Stimulated activated CD8-positive, alpha-beta memory T cell treated with anti-CD3 and anti-CD28 coated beads, Interleukin-12 subunit alpha, Interleukin-12 subunit beta, amount 100 ng/mL, for 4 hours (primary cell): ENCODE data around the gene PTPN23.
A peak's percentile ranks its signal among the peaks of the same experiment; 100 is the strongest.
"Not testable (repeated sequence)": the region's sequence is repeated elsewhere in the genome, so short reads cannot be mapped to it uniquely, and the experiment has no call there.

ENCODE experiments used
- DNase-seq: peaks from one replicate; pipeline ENCODE4 v3.0.0-alpha.2; 2020; ENCODE audit warnings: low read depth

The PTPN23 gene

DNA sequence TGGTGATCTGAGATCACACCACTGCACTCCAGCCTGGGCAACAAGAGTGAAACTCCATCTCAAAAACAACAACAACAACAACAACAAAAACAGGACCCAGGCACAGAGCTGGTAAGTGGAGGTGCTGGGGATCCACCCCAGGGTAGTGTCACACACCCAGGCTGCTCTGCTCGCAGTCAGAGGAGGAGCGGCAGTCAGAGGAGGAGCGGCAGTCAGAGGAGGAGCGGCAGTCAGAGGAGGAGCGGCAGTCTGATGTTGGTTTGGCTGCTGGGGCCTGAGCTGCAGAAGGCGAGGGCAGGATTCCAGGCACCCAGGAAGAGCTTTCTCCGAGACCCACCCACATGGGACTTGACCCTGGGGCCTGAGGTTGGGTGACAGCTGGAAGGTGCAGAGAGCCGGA is 10.8 kb upstream of the PTPN23 start:
- not testable (repeated sequence) for DNase-seq

- DNase-seq: no peak
These were observed 9.7 kb upstream of the PTPN23 start for GRCh38 chr3:47370887-47371697.

GRCh38 chr3:47374587-47374986 is 6.2 kb upstream of the PTPN23 start:
- no peak for DNase-seq

DNA sequence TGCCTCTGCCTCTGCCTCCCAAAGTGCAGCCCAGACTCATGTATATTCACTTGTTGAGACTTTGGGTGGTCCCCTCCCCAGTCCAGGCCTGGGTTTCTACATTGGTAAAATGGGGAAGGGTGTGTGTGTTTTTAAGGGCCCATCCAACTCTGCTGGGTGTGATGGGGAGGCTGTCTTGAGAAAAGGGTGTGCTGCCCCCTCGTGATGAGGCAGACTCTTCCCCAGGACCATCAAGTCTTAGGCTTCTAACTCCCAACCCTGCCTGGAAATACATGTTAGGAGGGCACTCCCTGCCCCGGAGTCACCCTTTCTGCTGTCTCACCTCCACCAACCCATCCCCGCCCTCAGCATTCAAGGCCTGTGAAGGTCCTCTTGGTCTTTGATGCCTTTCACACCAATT is 4.4 kb upstream of the PTPN23 start:
- no peak for DNase-seq

DNA sequence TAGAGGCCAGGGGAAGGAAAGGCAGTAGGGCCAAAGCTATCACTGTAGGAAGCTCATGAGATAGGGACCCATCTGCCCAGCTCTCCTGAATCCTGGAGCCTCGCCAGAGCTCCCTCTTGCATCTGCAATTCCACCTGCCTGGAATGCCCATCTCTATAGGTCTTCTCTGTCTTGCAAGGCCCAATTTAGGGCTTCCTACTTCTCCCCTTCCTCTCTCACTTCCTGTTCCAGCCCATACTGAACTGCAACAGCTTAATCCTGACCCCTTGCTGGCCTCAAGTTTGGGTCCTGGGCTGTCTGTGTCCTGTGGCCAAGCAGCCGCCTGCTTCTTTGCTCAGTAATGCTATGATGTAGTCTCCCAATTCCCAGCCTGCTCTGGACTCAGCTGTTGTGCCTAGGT is 3.6 kb upstream of the PTPN23 start:
- DNase-seq: no peak

DNA sequence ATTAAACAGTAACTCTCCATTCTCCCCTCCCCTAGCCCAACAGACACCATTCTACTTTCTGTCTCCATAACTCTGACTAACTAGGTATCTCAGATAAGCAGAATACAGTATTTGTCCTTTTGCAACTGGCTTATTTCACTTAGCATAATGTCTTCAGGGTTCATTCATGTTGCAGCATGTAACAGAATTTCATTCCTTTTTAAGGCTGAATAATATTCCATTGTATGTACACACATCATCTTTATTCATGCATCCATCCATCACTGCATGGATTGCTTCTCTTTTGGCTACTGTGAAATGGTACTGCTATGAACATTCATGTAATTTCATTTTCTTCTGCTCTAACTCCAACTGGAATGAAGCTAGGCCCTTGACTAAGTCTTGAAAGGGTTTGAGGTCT is 2.0 kb upstream of the PTPN23 start:
- no peak for DNase-seq

- no peak for DNase-seq
These were observed 1.4 kb upstream of the PTPN23 start for GRCh38 chr3:47379411-47379899.

- no peak for DNase-seq
These were observed 708 bp upstream of the PTPN23 start for GRCh38 chr3:47380026-47380600.

DNA sequence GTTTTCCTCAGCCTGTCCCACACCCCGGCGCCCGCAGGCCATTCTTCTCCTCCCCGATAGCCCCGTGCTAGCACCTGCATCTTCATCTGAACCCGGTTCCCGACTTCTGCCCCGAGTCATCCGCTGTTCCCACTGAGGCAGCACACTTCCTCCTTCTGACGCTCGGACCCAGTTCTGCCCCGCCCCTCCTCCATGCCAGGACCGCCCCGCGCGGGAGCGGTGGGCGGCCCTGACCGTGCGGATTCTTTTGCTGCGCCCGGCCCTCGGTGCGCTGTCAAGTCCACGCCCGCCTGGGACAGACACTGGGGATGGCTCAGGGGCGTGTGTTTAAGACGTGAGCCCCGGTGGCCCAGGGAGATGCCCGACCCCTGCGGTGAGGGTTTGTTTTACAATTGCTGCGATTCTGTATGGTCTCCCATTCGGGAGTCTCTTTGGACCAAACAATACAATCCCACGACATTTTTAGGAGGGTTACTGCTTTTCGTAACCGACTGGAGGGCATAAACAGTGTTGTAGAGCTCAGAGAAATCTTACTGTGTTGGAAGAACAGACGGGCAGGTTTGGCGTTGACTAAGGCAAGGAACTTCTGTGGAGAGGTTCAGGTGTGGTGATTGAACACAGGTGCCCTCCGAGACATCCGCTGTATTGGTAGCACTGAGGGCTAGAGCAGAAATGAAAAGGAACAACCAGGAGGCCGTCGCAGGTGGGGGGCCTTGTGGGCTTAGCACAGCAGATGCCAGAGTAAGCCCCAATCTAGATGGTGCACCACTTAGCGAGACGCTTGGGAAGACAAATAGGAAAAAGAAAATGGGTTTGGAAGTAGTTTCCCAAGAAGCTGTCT is 716 bp downstream of the PTPN23 start:
- DNase-seq: peak; percentile 62

GRCh38 chr3:47384425-47384824 is 3.6 kb downstream of the PTPN23 start:
- no peak for DNase-seq

DNA sequence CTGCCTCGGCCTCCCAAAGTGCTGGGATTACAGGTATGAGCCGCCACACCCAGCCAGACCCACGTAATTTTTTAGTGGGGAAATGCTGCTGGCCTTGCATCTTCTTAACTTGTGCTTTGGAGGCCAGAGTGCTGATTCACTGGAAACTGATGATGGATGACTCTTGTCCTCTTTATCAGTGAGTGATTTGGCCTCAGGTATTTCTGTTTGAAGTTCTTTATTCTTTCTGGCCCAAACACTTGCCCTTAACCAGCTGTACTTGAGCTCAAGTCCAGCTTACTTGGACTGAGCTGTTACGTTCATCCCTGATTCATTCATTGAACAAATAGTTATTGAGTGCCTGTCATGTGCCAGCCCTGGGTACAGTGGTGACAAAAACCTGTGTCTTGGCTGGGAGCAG is 4.2 kb downstream of the PTPN23 start:
- DNase-seq: no peak

DNA sequence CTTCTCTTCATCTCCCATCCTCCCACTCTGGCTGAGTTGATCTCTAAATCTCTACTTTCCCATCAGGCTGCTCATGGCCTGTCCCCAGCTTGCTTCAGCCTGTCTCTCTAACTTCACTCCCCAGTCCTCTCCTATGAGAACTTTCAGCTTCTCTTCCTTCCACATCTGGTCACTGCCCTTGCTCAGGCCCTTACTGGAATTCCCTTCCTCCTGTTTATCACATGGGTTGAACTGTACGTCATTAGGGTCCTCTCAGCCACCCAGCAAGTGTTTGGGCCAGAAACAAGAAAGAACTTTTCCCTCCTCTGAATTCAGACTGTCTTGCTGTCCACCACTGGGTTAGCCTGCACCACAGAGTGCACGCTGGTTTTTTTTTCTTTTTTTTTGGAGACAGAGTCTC is 5.0 kb downstream of the PTPN23 start:
- no peak for DNase-seq

- DNase-seq: no peak
These were observed 12.1 kb downstream of the PTPN23 start for GRCh38 chr3:47392933-47393332.

- DNase-seq: no peak
These were observed 13.5 kb downstream of the PTPN23 start for GRCh38 chr3:47394140-47394870.

DNA sequence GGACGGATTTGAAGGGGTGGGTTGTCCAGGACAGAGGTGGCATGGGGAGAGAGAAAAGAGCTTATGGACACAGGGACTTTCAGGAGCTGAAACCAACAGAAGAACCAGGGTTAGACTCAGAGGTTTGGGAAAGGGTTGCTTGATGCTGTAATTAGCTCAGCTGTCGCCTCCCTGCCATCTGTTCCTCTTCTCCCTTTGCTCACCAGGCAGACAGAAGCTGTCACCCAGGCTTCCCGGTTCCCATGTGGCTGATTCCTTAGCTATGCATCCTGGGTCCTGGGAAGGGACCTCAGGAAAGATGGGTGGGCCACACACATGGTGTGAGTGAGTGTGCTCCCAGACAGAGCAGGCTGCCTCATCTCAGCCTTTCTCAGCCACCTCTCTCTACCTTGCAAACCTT is 14.1 kb downstream of the PTPN23 start:
- no peak for DNase-seq

GRCh38 chr3:47398228-47398627 is 17.4 kb downstream of the PTPN23 start:
- no peak for DNase-seq

- no peak for DNase-seq
These were observed 18.2 kb downstream of the PTPN23 start for GRCh38 chr3:47399016-47399415.

GRCh38 chr3:47399531-47400270 is 18.9 kb downstream of the PTPN23 start:
- no peak for DNase-seq

DNA sequence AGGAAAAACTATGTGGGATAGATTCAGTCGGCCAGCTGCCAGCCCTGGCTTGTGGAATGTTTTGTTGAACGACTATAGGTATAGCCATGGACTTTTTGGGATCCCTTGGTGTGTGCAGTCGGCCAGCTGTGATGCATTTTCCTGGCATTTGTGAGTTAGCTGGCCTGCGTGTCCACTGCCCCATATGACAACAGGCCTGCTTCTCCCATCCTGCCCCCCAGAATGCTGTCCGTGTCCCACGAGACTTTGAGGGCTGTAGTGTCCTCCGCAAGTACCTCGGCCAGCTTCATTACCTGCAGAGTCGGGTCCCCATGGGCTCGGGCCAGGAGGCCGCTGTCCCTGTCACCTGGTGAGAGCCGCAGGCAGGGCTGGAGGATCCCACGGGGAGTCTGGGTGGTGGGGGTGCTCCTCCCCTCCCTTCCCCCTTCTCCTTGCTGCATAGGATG is 23.6 kb downstream of the PTPN23 start:
- DNase-seq: no peak

- no peak for DNase-seq
These were observed 24.4 kb downstream of the PTPN23 start for GRCh38 chr3:47404955-47405790.
